HG03571 (cell line): ENCODE results near the gene GYS1.
"Not testable (repeated sequence)": the region's sequence is repeated elsewhere in the genome, so short reads cannot be mapped to it uniquely, and the experiment has no call there.

Experiments used
- ATAC-seq: cut with Tn5 transposase; IDR thresholded peaks from one replicate; pipeline ENCODE4 v1.9.1; 2021; ENCODE audit not compliant: unreplicated experiment

GYS1 gene

DNA sequence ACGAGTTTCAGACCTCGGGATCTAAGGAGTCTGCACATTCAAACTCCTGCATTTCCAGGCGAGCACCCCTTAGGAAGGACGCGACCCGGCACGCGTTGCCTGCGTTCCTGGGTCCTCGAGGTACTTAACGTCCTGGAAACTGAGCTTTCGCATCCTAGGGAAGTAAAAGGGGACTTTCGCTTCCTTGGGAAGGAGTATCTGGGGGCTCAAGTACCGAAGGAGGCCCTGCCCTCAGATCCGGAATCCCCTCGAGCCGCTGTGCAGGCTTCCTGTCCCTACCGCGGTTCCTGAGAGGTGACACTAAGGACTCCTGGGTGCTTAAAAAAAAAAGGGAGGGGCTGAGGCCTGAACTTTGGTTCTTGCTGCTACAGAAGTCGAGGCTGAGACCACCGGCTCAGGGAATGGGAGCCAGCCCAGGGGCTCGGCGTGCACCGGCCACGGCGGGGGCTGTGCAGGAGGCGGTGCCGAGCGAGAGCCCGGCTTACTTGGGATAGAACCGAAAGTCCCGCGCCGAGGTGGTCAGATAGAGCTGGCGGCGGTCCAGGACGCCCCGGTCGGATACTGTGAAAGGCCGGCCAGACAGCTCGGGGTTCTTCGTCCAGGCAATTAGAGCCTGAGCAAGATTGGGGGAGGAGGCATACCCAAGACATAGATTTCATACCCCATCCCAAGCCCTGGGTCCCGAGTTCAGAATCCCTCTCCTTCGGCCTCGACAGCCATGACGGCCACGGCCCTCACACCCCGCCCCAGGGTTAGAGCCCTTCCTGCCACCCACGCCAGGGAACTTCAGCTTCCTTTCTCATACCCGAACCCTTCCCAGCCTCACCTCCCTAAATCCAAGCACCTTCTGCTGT lies 25.5 kb upstream of the GYS1 start:
- not testable (repeated sequence) for ATAC-seq

DNA sequence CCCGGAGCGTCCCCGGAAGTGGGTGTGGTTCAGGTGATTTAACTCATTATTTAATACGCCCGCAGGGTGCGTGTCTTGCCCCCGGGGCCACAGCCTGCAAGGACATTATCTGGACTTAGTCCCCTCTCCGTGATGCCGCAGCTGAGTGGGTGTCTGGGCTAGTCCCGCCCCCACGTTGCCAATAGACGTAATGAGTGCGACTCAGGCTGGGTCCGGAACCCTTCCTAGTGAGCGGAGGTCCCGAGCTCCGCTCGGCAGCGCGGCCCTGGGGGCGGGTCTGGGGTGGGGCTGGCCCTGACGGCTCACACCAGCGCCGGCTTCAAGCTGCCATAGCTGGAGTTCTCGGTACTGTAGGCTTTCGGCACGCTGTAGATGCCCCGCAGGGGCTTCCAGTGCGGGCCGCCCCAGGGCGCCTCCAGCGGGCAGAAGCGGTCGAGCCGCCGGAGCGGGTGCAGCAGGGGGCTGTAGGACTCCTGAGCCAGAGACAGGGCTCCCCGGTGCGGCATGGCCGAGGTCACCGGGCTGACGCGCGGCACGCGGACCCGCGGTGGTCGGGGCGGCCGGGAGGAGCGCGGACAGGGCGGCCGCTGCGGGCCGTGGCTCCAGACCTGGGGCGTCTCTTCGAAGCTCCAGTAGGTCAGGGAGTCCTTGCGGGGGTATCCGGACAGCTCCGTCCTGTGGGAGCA lies 24.7 kb upstream of the GYS1 start:
- no peak for ATAC-seq

DNA sequence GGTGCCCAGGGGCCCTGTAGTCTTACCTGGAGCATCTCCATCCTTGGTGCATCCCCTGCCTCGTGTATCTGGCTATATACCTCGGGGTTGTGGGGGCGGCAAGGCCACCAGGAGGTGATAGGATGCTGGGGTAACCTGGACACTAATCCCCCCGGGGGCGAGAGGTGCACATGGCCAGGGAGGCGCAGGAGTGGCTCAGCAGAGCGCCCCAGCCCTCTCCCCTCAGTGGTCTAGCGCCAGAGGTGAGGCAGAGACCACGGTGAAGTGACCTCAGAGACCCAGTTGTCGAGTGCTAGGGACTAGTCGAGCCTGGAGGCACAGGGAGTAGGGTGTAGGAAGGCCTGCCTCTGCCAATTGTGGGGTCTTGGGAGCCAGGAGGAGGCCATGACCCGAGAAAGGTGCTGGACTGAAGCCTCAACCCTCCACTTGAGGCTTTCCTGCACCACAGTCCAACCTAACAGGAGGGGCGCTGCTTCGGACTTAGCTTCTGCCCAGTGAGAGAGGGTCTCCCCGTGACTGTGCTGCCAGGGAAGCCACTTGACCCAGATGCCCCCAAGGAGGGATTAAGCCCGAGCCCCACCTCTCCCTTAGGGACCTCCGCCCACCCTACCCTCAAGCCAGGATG lies 24.0 kb upstream of the GYS1 start, which contains the start of gene LHB:
LHB (minus strand) TSS at position 51 of the 625 bp plus-strand sequence; CDS start at position 41, 10 bp downstream.
- ATAC-seq: no peak

DNA sequence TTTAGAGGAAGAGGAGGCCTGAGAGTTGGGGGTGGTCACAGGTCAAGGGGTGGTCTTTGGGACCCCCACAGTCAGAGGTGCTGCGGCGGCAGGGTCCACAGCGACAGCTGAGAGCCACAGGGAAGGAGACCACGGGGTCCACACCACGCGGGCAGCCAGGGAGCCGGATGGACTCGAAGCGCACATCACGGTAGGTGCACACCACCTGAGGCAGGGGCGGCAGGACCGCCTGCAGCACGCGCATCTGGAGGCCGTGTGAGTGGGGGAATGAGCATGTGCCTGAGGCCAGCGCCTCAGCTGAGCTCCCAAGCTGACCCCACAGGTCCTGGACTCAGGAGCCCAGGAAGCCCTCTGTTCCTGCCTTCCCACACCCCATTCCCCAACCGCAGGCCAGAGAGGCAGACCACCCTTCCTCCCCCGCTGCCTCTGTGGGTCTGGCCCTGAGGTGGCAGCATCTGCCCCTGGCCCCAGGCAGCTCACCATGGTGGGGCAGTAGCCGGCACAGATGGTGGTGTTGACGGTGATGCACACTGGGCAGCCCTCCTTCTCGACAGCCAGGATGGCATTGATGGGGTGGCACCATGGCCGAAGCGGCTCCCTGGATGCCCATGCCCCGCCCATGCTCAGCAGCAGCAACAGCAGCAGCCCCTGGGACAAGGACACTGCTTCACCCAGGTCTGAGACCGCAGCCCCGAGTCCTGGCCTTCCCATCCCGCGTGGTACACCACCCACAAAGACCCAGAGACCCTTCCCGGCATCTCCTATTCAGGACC lies 23.1 kb upstream of the GYS1 start:
- no peak for ATAC-seq

DNA sequence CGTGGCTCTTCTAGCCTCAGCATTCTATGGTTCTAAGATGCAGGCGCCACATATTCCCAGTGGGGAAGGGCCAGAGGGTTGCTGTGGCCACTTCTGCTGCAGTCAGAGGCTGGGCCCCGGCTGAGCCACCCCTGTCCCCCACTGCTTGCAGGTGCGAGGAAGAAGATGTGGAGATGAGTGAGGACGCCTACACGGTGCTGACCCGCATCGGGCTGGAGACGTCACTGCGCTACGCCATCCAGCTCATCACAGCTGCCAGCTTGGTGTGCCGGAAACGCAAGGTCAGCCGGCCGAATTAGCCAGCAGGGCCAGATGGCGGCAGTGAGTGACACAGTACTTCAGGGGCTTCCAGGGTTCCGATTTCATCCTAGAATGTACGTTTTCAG lies 21.8 kb upstream of the GYS1 start:
- ATAC-seq: no peak

DNA sequence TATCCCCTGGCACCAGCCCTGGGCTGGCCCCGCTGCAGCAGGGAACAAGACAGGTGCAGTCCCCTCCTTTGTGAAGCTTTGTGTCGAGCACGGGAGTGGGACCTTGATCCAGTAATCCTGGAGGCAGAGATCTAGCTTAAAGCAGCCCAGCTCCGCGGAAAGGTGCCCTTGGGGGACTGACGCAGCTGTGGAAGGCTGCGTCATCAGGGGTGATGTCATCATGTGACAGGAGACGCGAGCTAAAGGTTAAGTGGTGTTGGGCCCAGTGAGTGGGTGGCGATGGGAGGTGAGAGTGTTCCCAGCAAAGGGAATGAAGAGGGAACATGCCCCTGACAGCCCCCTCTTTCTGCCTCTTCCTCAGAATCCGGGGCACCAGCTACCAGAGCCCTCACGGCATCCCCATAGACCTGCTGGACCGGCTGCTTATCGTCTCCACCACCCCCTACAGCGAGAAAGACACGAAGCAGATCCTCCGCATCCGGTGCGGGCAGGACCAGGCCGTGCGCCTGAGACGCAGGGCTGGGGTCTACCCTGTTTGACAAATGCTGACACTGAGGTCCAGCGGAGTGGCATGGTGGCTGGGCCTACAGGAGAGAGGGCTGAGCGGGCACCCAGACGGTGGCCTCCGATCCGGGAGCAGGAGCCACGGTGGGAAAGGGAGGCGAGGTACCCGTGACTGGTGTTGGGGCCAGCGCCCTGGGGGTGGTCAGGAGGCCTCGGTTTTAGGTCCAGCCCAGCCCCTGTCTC lies 21.2 kb upstream of the GYS1 start:
- no peak for ATAC-seq

DNA sequence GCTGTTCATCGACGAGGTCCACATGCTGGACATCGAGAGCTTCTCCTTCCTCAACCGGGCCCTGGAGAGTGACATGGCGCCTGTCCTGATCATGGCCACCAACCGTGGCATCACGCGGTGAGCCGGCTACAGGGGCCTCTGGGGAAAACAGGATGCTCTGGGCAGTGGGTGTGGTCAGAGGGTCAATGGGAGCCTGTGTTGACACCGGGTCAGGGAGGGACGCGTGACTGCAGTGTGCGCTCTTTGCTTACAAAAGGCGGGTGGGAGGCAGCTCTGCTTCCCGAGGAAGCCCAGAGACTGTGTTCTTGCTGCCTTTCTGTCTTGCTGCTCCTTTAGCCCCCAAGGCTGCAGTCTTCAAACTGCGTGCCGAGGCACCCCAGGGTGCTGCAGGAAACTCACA lies 18.1 kb upstream of the GYS1 start:
- ATAC-seq: no peak

DNA sequence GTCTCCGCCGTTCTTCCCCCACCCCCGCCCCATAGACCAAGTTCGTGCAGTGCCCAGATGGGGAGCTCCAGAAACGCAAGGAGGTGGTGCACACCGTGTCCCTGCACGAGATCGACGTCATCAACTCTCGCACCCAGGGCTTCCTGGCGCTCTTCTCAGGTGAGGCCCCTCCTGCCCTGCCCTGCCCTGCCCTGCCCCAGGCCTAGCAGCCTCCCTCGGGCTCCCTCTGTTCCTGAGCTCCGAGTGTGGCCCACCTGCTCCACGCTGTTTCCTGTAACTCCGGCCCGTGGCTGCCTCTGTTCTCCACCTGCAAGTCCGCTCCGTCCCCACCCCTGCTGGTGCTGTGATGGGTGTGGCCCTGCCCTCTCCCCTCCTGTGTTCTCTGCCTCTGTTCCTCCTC lies 17.3 kb upstream of the GYS1 start:
- ATAC-seq: no peak

DNA sequence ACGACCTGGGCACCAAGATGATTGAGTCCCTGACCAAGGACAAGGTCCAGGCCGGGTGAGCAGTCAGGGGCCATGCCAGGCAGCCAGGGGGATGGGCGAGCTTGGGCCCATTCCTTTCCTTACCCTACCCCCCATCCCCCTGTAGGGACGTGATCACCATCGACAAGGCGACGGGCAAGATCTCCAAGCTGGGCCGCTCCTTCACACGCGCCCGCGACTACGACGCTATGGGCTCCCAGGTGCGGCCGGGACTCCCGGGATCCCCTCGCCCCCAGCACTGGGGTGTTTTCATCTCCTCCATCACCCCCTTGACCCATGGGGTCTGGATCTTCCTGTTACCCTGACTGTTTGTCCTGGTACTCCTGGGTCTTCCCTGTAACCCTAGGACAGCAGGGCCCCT lies 16.7 kb upstream of the GYS1 start:
- no peak for ATAC-seq

DNA sequence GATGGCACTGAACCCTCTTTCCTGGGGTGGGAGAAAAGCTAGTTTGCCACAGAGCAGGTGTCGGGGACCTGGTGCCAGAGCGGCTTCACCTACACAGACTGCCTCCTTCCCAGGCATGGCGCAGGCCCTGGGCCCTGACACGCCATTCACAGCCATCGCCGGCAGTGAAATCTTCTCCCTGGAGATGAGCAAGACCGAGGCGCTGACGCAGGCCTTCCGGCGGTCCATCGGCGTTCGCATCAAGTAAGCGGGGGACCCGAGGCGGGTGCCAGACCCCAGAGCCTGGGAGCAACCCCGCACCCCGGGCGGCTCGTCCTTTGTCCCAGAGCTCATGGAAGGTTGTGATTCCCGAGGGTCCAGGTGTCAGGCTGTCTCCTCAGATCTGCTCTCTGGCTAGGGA lies 13.8 kb upstream of the GYS1 start:
- no peak for ATAC-seq

DNA sequence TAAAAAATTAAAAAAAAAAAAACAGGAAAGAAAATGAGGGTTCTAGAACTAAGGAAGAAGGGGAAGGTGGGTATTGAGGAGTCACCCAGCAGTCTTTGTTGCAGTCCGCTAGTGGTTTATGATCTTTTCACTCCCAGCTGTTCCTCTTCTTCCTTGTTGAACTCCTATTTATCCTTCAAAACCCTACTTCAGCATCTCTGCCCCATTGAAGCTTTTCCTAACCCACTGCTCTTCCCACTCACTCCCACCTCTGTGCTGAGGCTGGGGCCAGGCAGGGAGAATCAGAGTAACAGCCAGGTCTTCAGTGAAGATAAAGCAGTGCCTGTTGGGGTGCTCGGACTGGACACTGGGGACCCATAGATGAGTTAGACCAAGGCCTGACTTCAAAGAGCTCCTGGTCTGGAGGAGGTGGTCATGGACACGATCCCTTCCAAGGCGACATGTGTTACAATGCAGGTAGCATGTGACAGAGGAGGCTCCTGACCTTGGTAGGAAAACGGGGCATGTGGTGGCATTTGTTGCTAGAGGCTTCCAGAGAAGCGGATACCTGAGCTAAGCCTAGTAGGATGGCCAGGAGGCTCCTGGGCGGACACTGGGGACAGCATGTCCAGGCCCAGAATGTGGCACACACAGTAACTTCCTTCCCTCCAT lies 12.0 kb upstream of the GYS1 start:
- ATAC-seq: no peak

DNA sequence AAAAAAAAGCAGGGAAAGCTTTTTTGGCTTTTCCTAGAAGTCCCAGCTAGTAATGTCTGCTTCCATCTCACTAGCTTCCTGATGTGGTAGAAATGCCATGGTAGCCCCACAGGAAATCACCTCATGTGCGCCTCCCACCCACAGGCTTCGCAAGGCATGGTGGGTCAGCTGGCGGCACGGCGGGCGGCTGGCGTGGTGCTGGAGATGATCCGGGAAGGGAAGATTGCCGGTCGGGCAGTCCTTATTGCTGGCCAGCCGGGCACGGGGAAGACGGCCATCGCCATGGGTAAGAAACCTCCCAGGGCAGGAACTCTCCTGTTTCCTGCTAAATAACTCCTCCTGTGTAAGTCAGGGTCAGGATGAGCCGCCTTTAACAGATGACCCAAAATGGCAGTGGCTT lies 11.0 kb upstream of the GYS1 start:
- no peak for ATAC-seq

DNA sequence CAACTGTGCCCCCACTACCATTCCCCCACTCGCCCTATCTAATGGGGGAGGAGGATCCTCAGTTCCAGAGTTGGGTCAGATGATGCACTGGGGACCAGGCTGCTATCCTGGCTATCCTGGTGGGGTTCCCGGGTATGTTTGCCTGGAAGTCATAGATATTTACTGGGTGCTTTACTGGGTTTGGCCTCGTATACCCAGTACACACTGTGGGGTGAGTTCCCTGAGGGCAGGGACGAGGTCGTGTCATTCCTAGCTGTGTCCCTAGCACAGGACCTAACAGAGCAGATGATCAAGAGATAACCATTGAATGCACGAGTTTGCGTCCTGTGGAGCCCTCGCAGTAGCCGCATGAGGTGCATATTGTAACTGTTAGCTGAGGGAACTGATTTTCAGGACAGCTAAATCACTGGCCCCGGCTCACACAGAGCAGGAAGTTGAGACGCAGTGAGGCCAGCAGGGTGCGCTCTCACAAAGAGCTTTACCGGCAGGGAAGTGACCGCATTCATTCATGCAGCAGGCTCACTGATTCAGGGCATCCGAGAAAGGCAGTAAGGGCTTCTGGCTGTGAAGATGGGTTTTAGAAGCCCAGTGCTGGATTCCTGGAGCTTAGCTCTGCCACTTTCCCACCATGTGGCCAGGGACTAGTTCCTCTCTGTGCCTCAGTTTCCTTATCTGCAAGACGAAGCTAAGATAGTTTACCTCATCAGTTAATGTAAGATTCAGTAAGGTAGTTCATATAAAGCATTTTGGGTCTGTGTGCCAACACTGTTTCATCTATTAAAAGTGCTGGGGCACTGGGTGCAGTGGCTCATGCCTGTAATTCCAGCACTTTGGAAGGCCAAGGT lies 6.6 kb upstream of the GYS1 start:
- ATAC-seq: no peak

DNA sequence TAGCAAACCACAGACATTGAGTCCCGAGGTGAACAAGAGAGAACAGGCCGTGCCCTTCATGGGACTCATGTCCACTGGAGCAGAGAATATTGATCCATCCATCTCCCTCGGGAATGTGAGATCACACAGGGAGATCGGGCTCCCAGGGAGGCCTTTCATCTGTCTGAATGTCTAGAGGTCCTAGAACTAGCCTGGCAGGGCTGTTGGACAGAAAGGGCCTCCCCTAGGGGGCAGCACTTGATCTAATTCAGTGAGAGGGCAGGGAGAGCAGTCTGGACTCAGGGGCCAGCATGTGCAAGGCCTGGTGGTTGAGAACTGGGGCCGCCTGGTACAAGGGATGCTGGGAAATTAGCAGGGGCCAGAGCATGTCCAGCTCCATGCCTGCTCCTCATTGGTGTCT lies 4.9 kb upstream of the GYS1 start:
- no peak for ATAC-seq

DNA sequence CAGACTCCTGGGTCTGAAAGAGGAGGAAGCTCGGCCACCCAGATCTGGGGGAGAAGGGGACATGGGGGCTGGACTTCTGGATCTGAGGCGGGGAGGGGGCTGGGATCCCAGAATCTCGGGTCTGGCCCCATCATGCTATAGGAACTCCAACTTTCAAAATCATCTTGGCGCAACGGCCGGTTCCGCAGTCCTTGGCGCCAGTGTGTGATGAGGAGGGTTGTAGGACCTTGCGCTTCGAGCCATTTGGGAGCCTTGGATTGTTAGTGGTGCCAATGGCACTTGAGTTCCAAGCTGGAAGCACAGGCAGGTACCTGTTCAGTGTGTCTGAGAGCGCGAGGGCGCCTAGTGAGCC lies 902 bp upstream of the GYS1 start:
- ATAC-seq: no peak

DNA sequence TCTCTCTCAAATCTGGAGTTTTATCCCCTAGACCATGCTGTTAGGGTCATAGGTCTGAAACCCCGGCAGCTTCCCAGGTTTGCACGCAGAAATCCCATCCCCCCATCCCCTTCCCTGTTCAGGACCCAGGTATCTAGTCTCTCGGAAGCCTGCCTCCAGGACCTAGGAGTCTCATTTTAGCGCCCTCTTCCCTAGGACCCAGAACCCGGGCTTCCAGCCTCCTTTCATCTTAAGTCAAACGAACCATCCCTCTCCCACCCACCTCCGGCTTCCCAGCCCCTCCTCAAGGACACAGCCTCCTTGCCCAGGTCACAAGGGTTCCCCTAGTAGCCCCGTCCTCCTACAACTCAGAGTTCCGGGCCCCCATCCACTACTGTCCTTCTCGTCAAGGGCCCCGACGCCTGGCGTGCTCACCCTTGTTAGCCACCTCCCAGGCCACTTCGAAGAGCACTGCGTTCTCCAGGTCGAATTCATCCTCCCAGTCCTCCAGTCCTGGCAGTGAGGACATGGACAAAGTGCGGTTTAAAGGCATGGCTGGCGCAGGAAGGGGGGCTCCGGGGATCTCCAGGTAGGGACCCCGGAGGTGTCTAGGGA lies 431 bp downstream of the GYS1 start:
- peak; percentile 3 for ATAC-seq

DNA sequence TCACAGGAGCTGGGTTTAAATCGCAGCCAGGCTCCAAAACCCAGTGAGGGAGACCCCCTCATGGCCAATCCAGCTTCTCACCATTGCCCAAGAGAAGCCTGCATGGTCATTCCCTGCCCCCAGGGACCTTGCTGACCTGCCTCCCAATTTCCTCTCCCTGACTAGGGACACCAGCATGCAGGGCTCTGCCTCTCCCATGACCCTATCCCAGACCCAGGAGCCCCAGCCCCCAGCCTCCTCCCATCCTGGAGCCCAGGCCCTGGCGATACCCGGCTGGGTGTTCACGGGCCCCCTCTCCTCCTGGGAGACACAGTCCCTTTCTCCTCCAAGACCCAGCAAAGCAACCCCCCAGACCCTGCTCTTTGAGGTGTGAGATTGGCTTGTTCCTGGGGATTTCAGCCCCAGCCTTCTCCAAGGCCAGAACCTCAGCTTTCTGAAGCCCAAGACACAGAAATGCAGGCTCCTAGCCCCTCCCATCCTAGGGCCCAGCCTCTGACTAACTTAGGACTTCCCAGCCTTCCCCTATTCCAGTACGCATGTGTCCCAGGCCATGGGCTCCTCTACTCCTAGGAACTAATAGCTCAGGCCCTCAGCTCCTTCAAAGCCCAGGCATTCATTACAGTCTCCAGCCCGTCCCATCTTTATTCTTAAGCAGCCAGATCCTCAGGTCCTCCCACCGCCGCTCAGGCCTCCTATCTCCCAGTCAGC lies 1.1 kb downstream of the GYS1 start:
- no peak for ATAC-seq

DNA sequence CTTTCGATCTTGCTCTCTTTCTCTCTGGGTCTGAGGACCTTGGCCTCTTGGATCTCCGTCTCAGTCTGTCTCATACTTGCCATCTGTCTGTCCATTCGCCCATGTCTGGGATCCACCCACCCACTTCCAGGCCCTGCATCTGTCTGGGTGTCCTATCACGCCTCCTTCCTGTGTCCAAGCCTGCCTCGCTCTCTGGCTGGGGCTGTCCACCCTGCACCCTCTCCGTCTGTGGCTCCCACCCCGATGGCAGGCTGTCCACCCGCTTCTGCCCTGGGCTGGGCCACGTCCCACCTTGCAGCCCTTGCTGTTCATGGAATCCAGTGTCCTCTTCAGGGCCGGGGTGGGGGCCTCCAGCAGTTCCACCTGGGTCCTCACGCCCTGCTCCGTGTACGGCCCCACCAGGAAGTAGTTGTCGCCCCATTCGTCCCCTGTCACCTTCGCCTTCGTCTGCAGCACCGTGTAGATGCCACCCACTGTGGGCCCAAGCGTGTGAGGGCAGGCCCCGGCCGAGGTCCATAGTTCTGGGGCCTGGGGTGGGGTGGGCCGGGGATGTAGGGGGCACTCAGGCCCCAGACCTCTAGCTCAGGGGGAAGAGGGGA lies 2.0 kb downstream of the GYS1 start:
- ATAC-seq: no peak
